ENCODE results near the gene SNN. TPM values are rescaled to one million over a fixed set of nuclear protein-coding genes. Genes with fewer than 3 reads are reported as not detected.

The SNN gene
- total RNA-seq, 4 donors from 2014 or later, result 34.6 to 40.3 (median 39.7) TPM

- Histone ChIP-seq H3K9me3 (no peaks in the 10 kb centered on the region), H3K4me3 (no peak overlapping the region), H3K36me3 (peaks cover 0 to 81% of the 10 kb centered on the region in 2 donors), H3K4me1 (peaks cover 0 to 43% (median 0%) of the 10 kb centered on the region in 3 donors), H3K27ac (no peak overlapping the region), H3K27me3 (no peaks in the 10 kb centered on the region)
- no peak for ATAC-seq
- WGBS, 2 donors (ENCODE audit: low coverage in 1 of 2), result 64 to 89% methylated on average over 3 to 4 of the region's 4 CpGs
- TF ChIP-seq CTCF (IDR thresholded peaks at IDR 0.05), result no peak
- no peak for TF ChIP-seq POLR2AphosphoS5 (IDR thresholded peaks at IDR 0.05)
- no peak for TF ChIP-seq EP300 (IDR thresholded peaks at IDR 0.05)
- no peak for TF ChIP-seq POLR2A (IDR thresholded peaks at IDR 0.05)
Observed at GRCh38 chr16:11727796-11728543, 59.7 kb downstream of the SNN start.

Other genes starting within 250 kb of the SNN start
- gene LITAF, start 81.5 kb upstream of the SNN start, total RNA-seq, result 10 to 100 TPM; 31.6 to 95.0 (median 44.5) TPM
- 10 to 100 TPM; 30.2 to 53.5 (median 46.4) TPM for gene TXNDC11, start 74.4 kb downstream of the SNN start, total RNA-seq
- gene ZC3H7A, start 128.8 kb downstream of the SNN start, total RNA-seq, result 10 to 100 TPM; 55.5 to 78.9 (median 68.4) TPM
- gene RSL1D1, start 183.1 kb downstream of the SNN start, total RNA-seq, result 100 to 1,000 TPM; 149 to 275 (median 164) TPM
- 10 to 100 TPM; 55.3 to 86.2 (median 72.6) TPM for gene GSPT1, start 247.5 kb downstream of the SNN start, total RNA-seq

Data from gastroesophageal sphincter (tissue), 4 donors.